Measurements from ENCODE around the gene CEP250.

CEP250 gene

GRCh38 chr20:35525639-35526038, 70.2 kb downstream of the CEP250 start:
- Mint-ChIP-seq H3K4me1 (no peaks in the 10 kb centered on the region), H3K27me3 (ENCODE audit: low read depth) (peaks cover 3% of the 10 kb centered on the region), H3K9me3 (no peaks in the 10 kb centered on the region), H3K4me3 (no peak overlapping the region), H3K27ac (no peak overlapping the region), H3K36me3 (ENCODE audit: low read depth) (no peaks in the 10 kb centered on the region)
- no peak for TF ChIP-seq CTCF (IDR thresholded peaks at IDR 0.05; ENCODE audit: unreplicated experiment in 3 of 3)

- no peak overlapping the region for H3K27ac Mint-ChIP-seq
- no peaks in the 10 kb centered on the region for H3K36me3 Mint-ChIP-seq (ENCODE audit: low read depth)
- H3K9me3 Mint-ChIP-seq = no peaks in the 10 kb centered on the region
- no peak overlapping the region for H3K4me3 Mint-ChIP-seq
- no peak for TF ChIP-seq CTCF (IDR thresholded peaks at IDR 0.05; ENCODE audit: unreplicated experiment in 3 of 3)
- H3K4me1 Mint-ChIP-seq = no peaks in the 10 kb centered on the region
- peaks cover 3% of the 10 kb centered on the region for H3K27me3 Mint-ChIP-seq (ENCODE audit: low read depth)
Measured at GRCh38 chr20:35527122-35527769, 71.8 kb downstream of the CEP250 start.

GRCh38 chr20:35529552-35529951, 74.2 kb downstream of the CEP250 start, which contains the start of gene C20orf173:
C20orf173 (minus strand) TSS chr20:35529652; CDS start chr20:35529373, 279 bp downstream.
- Mint-ChIP-seq H3K9me3 (no peaks in the 10 kb centered on the region), H3K27me3 (ENCODE audit: low read depth) (no peaks in the 10 kb centered on the region), H3K27ac (no peak within 1 kb of the TSS), H3K4me3 (no peak within 1 kb of the TSS), H3K36me3 (ENCODE audit: low read depth) (no peaks in the 10 kb centered on the region), H3K4me1 (no peaks in the 10 kb centered on the region)
- TF ChIP-seq CTCF (IDR thresholded peaks at IDR 0.05; ENCODE audit: unreplicated experiment in 3 of 3) = no peak

GRCh38 chr20:35539756-35540212, 84.4 kb downstream of the CEP250 start:
- H3K27me3 Mint-ChIP-seq (ENCODE audit: low read depth) = no peaks in the 10 kb centered on the region
- no peaks in the 10 kb centered on the region for H3K9me3 Mint-ChIP-seq
- H3K36me3 Mint-ChIP-seq (ENCODE audit: low read depth) = peaks cover 15% of the 10 kb centered on the region
- peak overlapping the region; percentile 72 to 83 (median 75) for H3K4me3 Mint-ChIP-seq
- no peak for TF ChIP-seq CTCF (IDR thresholded peaks at IDR 0.05; ENCODE audit: unreplicated experiment in 3 of 3)
- peak overlapping the region in 2 of 3 experiments; percentile 63 to 81 for H3K27ac Mint-ChIP-seq
- H3K4me1 Mint-ChIP-seq = peaks cover 18% of the 10 kb centered on the region

GRCh38 chr20:35541118-35541782, 85.9 kb downstream of the CEP250 start:
- Mint-ChIP-seq H3K36me3 (ENCODE audit: low read depth) (peaks cover 15% of the 10 kb centered on the region), H3K4me1 (peaks cover 18% of the 10 kb centered on the region), H3K27me3 (ENCODE audit: low read depth) (no peaks in the 10 kb centered on the region)

More at GRCh38 chr20:35541118-35541782, 85.9 kb downstream of the CEP250 start:
- H3K27ac Mint-ChIP-seq = peak overlapping the region; percentile 50 to 94 (median 84)
- no peak for TF ChIP-seq CTCF (IDR thresholded peaks at IDR 0.05; ENCODE audit: unreplicated experiment in 3 of 3)
- no peaks in the 10 kb centered on the region for H3K9me3 Mint-ChIP-seq
- peak overlapping the region; percentile 91 to 94 (median 91) for H3K4me3 Mint-ChIP-seq

Data from nephron (organoid).